ENCODE data around the gene NOTCH1. TPM values are rescaled to one million over a fixed set of nuclear protein-coding genes. Genes with fewer than 3 reads are reported as not detected.

Gene NOTCH1
- total RNA-seq, 3 donors from 2014 or later (not counting 1 experiment from before 2014, with no cell fraction given), result 126 to 228 (median 192) TPM

GRCh38 chr9:136495238-136495800 is 50.5 kb downstream of the NOTCH1 start:
- ATAC-seq, result no peak
- no peaks in the 10 kb centered on the region for H3K27me3 ChIP-seq (ENCODE audit: control insufficient read depth, insufficient read depth, low read length)
- no peak for TF ChIP-seq CTCF (IDR thresholded peaks at IDR 0.05)
- Mint-ChIP-seq H3K36me3 (no peaks in the 10 kb centered on the region), H3K9me3 (no peaks in the 10 kb centered on the region), H3K27ac (no peak overlapping the region), H3K4me3 (no peak overlapping the region), H3K4me1 (peaks cover 0 to 4% of the 10 kb centered on the region in 2 donors), H3K27me3 (ENCODE audit: low read depth in 2 of 2) (no peaks in the 10 kb centered on the region)
- H3K27ac ChIP-seq (ENCODE audit: low read length), result no peak overlapping the region
- intact Hi-C loops (cut with micrococcal nuclease), result no loop called here
- no peaks in the 10 kb centered on the region for H3K9me3 ChIP-seq (ENCODE audit: control insufficient read depth, insufficient read depth, low read length)
- H3K4me1 ChIP-seq (ENCODE audit: control insufficient read depth, insufficient read depth, low read length), result no peaks in the 10 kb centered on the region
- no peak overlapping the region for H3K4me3 ChIP-seq (ENCODE audit: low read length)
- DNase-seq, result no peak
- 92% methylated on average over 12 of the region's 17 CpGs for WGBS (ENCODE audit: insufficient coverage)
- H3K36me3 ChIP-seq (ENCODE audit: control insufficient read depth, insufficient read depth, low read length), result peaks cover 51% of the 10 kb centered on the region

GRCh38 chr9:136494531-136495215 is 51.2 kb downstream of the NOTCH1 start:
- 95% methylated on average over 29 of the region's 29 CpGs for WGBS (ENCODE audit: insufficient coverage)
- Histone ChIP-seq H3K27me3 (ENCODE audit: control insufficient read depth, insufficient read depth, low read length) (no peaks in the 10 kb centered on the region), H3K4me3 (ENCODE audit: low read length) (no peak overlapping the region), H3K4me1 (ENCODE audit: control insufficient read depth, insufficient read depth, low read length) (no peaks in the 10 kb centered on the region), H3K36me3 (ENCODE audit: control insufficient read depth, insufficient read depth, low read length) (peaks cover 45% of the 10 kb centered on the region), H3K27ac (ENCODE audit: low read length) (no peak overlapping the region), H3K9me3 (ENCODE audit: control insufficient read depth, insufficient read depth, low read length) (no peaks in the 10 kb centered on the region)
- TF ChIP-seq CTCF (IDR thresholded peaks at IDR 0.05), result no peak
- peaks cover 0 to 4% of the 10 kb centered on the region in 2 donors for H3K4me1 Mint-ChIP-seq
- no peaks in the 10 kb centered on the region for H3K27me3 Mint-ChIP-seq (ENCODE audit: low read depth in 2 of 2)
- ATAC-seq (no peak), DNase-seq (no peak)
- no peak overlapping the region for H3K27ac Mint-ChIP-seq
- no peaks in the 10 kb centered on the region for H3K36me3 Mint-ChIP-seq
- intact Hi-C loops (cut with micrococcal nuclease), result no loop called here
- no peaks in the 10 kb centered on the region for H3K9me3 Mint-ChIP-seq
- H3K4me3 Mint-ChIP-seq, result no peak overlapping the region

- Histone ChIP-seq H3K4me1 (ENCODE audit: control insufficient read depth, insufficient read depth, low read length) (peaks cover under 1% of the 10 kb centered on the region), H3K27ac (ENCODE audit: low read length) (no peak overlapping the region), H3K9me3 (ENCODE audit: control insufficient read depth, insufficient read depth, low read length) (no peaks in the 10 kb centered on the region), H3K27me3 (ENCODE audit: control insufficient read depth, insufficient read depth, low read length) (no peaks in the 10 kb centered on the region), H3K4me3 (ENCODE audit: low read length) (no peak overlapping the region), H3K36me3 (ENCODE audit: control insufficient read depth, insufficient read depth, low read length) (peaks cover 38% of the 10 kb centered on the region)
- no peak overlapping the region for H3K27ac Mint-ChIP-seq
- intact Hi-C loops (cut with micrococcal nuclease), result no loop called here
- H3K4me3 Mint-ChIP-seq, result no peak overlapping the region
- ATAC-seq (peak in 1 of 3 donors; percentile 18), DNase-seq (no peak)
- H3K9me3 Mint-ChIP-seq, result no peaks in the 10 kb centered on the region
- H3K36me3 Mint-ChIP-seq, result no peaks in the 10 kb centered on the region
- no peak for TF ChIP-seq CTCF (IDR thresholded peaks at IDR 0.05)
- H3K27me3 Mint-ChIP-seq (ENCODE audit: low read depth in 2 of 2), result no peaks in the 10 kb centered on the region
- 86% methylated on average over 9 of the region's 9 CpGs for WGBS (ENCODE audit: insufficient coverage)
- peaks cover 0 to 4% of the 10 kb centered on the region in 2 donors for H3K4me1 Mint-ChIP-seq
These were observed 51.8 kb downstream of the NOTCH1 start for GRCh38 chr9:136494012-136494411.
